Mesendoderm (in vitro differentiated cells): ENCODE data around the gene KLHL40.
"Not testable (repeated sequence)": the region's sequence is repeated elsewhere in the genome, so short reads cannot be mapped to it uniquely, and the experiment has no call there.

Experiments
- DNase-seq: peaks from one replicate; pipeline ENCODE4 v3.0.0; 2013
- H2AK5ac ChIP-seq: 2 replicates; pipeline ENCODE4 v1.6.1; 2013; ENCODE audit warnings: low read length, inconsistent platforms
- H2BK120ac ChIP-seq: 2 replicates; pipeline ENCODE4 v1.6.1; 2013; ENCODE audit warnings: low read depth, mild to moderate bottlenecking, low read length, moderate library complexity, mixed read lengths
- H2BK15ac ChIP-seq: replicated peaks from 2 replicates; pipeline ENCODE4 v1.6.1; 2013; ENCODE audit warnings: low read depth, mild to moderate bottlenecking, moderate library complexity
- H2BK5ac ChIP-seq: 2 replicates; pipeline ENCODE4 v1.6.1; 2013; ENCODE audit warnings: low read length, inconsistent platforms
- H3K18ac ChIP-seq: 2 replicates; pipeline ENCODE4 v1.6.1; 2013; ENCODE audit warnings: mild to moderate bottlenecking, low read length, mixed read lengths
- H3K23ac ChIP-seq: one replicate; pipeline ENCODE4 v1.6.1; 2013; ENCODE audit warnings: low read length
- H3K27ac ChIP-seq: 2 replicates; pipeline ENCODE4 v1.5.1; 2013; ENCODE audit warnings: low read depth, mild to moderate bottlenecking, inconsistent platforms, low read length, moderate library complexity
- H3K27me3 ChIP-seq: 2 replicates; pipeline ENCODE4 v1.6.1; 2013; ENCODE audit warnings: low read length, control low read depth, mild to moderate bottlenecking, inconsistent platforms; ENCODE audit not compliant: insufficient read depth, poor library complexity
- H3K36me3 ChIP-seq: 2 replicates; pipeline ENCODE4 v1.6.1; 2013; ENCODE audit warnings: low read length, inconsistent platforms; ENCODE audit not compliant: control insufficient read depth, insufficient read depth
- H3K4ac ChIP-seq: one replicate; pipeline ENCODE4 v1.6.1; 2013; ENCODE audit warnings: low read depth, mild to moderate bottlenecking, low read length, moderate library complexity
- H3K4me1 ChIP-seq: 2 replicates; pipeline ENCODE4 v1.6.1; 2013; ENCODE audit warnings: low read depth, low read length, inconsistent platforms; ENCODE audit not compliant: control insufficient read depth
- H3K4me2 ChIP-seq: 2 replicates; pipeline ENCODE4 v1.6.1; 2013; ENCODE audit warnings: low read length
- H3K4me3 ChIP-seq: 2 replicates; pipeline ENCODE4 v1.5.1; 2013; ENCODE audit warnings: mild to moderate bottlenecking, low read length
- H3K56ac ChIP-seq: one replicate; pipeline ENCODE4 v1.6.1; 2013; ENCODE audit warnings: low read length
- H3K79me1 ChIP-seq: 2 replicates; pipeline ENCODE4 v1.6.1; 2013; ENCODE audit warnings: low read length, inconsistent platforms
- H3K79me2 ChIP-seq: 2 replicates; pipeline ENCODE4 v1.6.1; 2013; ENCODE audit warnings: mild to moderate bottlenecking, low read length; ENCODE audit not compliant: control insufficient read depth, insufficient read depth
- H3K9ac ChIP-seq: 2 replicates; pipeline ENCODE4 v1.6.1; 2013; ENCODE audit warnings: low read length, inconsistent platforms
- H4K5ac ChIP-seq: one replicate; pipeline ENCODE4 v1.6.1; 2013; ENCODE audit warnings: low read length
- H4K8ac ChIP-seq: one replicate; pipeline ENCODE4 v1.6.1; 2013; ENCODE audit warnings: low read depth, mild to moderate bottlenecking, control low read depth, low read length, moderate library complexity
- WGBS: extraction: QIAGEN DNeasy Blood & Tissue Kit; methylation state at CpG from one replicate; pipeline ENCODE4 v1.1.7; 2013; ENCODE audit warnings: low lambda C conversion rate, missing lambda C conversion rate; ENCODE audit not compliant: insufficient coverage; ENCODE audit errors: extremely low coverage; 5-methylcytosine and 5-hydroxymethylcytosine counted together

KLHL40 gene

GRCh38 chr3:42722442-42722841 is 37.1 kb downstream of the KLHL40 start:
- not testable (repeated sequence) for H3K9ac ChIP-seq, H3K4me3 ChIP-seq, H2BK120ac ChIP-seq, H3K79me2 ChIP-seq, H2BK15ac ChIP-seq, H3K56ac ChIP-seq, H3K27me3 ChIP-seq, H3K27ac ChIP-seq, H3K79me1 ChIP-seq, H4K5ac ChIP-seq, H2AK5ac ChIP-seq, H3K18ac ChIP-seq, H2BK5ac ChIP-seq, H4K8ac ChIP-seq, H3K4ac ChIP-seq, H3K23ac ChIP-seq, H3K4me2 ChIP-seq, H3K4me1 ChIP-seq, H3K36me3 ChIP-seq, DNase-seq
- no CpG with 5 or more reads among the region's 3 CpGs for WGBS

GRCh38 chr3:42723219-42723618 is 37.9 kb downstream of the KLHL40 start:
- no peak overlapping the region for H2BK5ac ChIP-seq
- H3K4me1 ChIP-seq = no peaks in the 10 kb centered on the region
- H2AK5ac ChIP-seq = no peak overlapping the region
- H2BK15ac ChIP-seq = no peak overlapping the region
- H3K23ac ChIP-seq = no peak overlapping the region
- H3K56ac ChIP-seq = no peak overlapping the region
- H3K27me3 ChIP-seq = no peaks in the 10 kb centered on the region
- no peak overlapping the region for H3K4me2 ChIP-seq
- H3K9ac ChIP-seq = no peak overlapping the region
- no peak overlapping the region for H4K8ac ChIP-seq
- H3K18ac ChIP-seq = no peak overlapping the region
- H4K5ac ChIP-seq = no peak overlapping the region
- WGBS = no CpG with 5 or more reads among the region's 2 CpGs
- H3K79me1 ChIP-seq = no peaks in the 10 kb centered on the region
- no peak overlapping the region for H3K4me3 ChIP-seq
- no peaks in the 10 kb centered on the region for H3K79me2 ChIP-seq
- H3K36me3 ChIP-seq = no peaks in the 10 kb centered on the region
- H3K27ac ChIP-seq = no peak overlapping the region
- H2BK120ac ChIP-seq = no peak overlapping the region
- no peak for DNase-seq
- H3K4ac ChIP-seq = no peak overlapping the region

- WGBS = no CpG with 5 or more reads among the region's 2 CpGs
- H3K18ac ChIP-seq = no peak overlapping the region
- no peak overlapping the region for H3K23ac ChIP-seq
- no peak overlapping the region for H3K27ac ChIP-seq
- no peak overlapping the region for H3K56ac ChIP-seq
- no peaks in the 10 kb centered on the region for H3K27me3 ChIP-seq
- no peak overlapping the region for H3K4me3 ChIP-seq
- H3K36me3 ChIP-seq = no peaks in the 10 kb centered on the region
- no peak overlapping the region for H2BK120ac ChIP-seq
- H3K79me1 ChIP-seq = no peaks in the 10 kb centered on the region
- H3K4ac ChIP-seq = no peak overlapping the region
- DNase-seq = no peak
- no peak overlapping the region for H2BK15ac ChIP-seq
- H2BK5ac ChIP-seq = no peak overlapping the region
- no peak overlapping the region for H4K5ac ChIP-seq
- no peak overlapping the region for H2AK5ac ChIP-seq
- H3K4me1 ChIP-seq = no peaks in the 10 kb centered on the region
- no peak overlapping the region for H4K8ac ChIP-seq
- no peak overlapping the region for H3K4me2 ChIP-seq
- H3K79me2 ChIP-seq = no peaks in the 10 kb centered on the region
- no peak overlapping the region for H3K9ac ChIP-seq
These were observed 40.1 kb downstream of the KLHL40 start for GRCh38 chr3:42725454-42725853.

GRCh38 chr3:42728056-42728455 is 42.7 kb downstream of the KLHL40 start:
- no peaks in the 10 kb centered on the region for H3K36me3 ChIP-seq
- H3K23ac ChIP-seq = no peak overlapping the region
- peaks cover 3% of the 10 kb centered on the region for H3K4me1 ChIP-seq
- H2BK15ac ChIP-seq = no peak overlapping the region
- no peak overlapping the region for H3K56ac ChIP-seq
- H4K5ac ChIP-seq = no peak overlapping the region
- no peak for DNase-seq
- no peaks in the 10 kb centered on the region for H3K79me1 ChIP-seq
- H3K4me3 ChIP-seq = no peak overlapping the region
- no peak overlapping the region for H3K4ac ChIP-seq
- H2BK120ac ChIP-seq = no peak overlapping the region
- H3K4me2 ChIP-seq = no peak overlapping the region
- no peaks in the 10 kb centered on the region for H3K79me2 ChIP-seq
- no peak overlapping the region for H4K8ac ChIP-seq
- no peaks in the 10 kb centered on the region for H3K27me3 ChIP-seq
- WGBS = no CpG with 5 or more reads among the region's 3 CpGs
- no peak overlapping the region for H3K27ac ChIP-seq
- H3K9ac ChIP-seq = no peak overlapping the region
- no peak overlapping the region for H2BK5ac ChIP-seq
- H2AK5ac ChIP-seq = no peak overlapping the region
- no peak overlapping the region for H3K18ac ChIP-seq

DNA sequence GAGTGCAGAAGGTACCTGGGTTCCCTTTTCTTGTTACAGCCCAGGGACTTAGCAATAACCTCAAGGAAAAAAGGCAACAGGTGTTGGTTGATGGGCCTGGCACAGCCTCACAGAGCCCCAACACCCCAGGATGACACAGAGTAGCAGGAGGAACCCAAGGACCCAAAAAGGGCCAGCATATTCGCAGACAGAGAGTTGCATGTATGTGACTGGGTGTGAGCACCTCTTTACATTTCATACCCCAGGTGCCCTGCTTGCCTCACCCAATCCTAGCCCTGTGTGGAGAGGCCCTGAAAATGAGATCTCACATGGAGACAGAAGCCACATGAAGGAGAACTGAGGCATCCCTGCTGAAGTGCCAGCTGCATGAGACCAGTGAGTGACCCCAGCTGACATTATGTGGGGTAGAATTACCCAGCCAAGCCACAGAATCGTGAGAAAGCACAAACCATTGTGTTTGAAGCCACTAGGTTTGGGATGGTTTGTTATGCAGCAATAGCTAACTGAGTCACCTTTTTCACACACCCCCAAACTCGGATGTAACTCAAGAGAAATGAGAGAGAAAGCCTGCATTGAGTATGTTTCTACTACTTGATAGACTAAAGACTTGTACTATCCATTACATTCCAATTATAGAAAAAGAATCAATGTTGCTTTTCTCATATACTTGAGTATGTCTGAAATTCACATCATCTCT is 43.5 kb downstream of the KLHL40 start:
- no peak overlapping the region for H3K9ac ChIP-seq
- H3K27me3 ChIP-seq = no peaks in the 10 kb centered on the region
- no CpG with 5 or more reads among the region's 3 CpGs for whole genome bisulfite sequencing
- H3K36me3 ChIP-seq = no peaks in the 10 kb centered on the region
- no peak overlapping the region for H3K4me3 ChIP-seq
- no peaks in the 10 kb centered on the region for H3K79me1 ChIP-seq
- DNase-seq = no peak
- no peak overlapping the region for H3K18ac ChIP-seq
- no peak overlapping the region for H3K27ac ChIP-seq
- H2AK5ac ChIP-seq = no peak overlapping the region
- no peak overlapping the region for H3K4me2 ChIP-seq
- no peak overlapping the region for H3K56ac ChIP-seq
- H4K5ac ChIP-seq = no peak overlapping the region
- H2BK5ac ChIP-seq = no peak overlapping the region
- no peak overlapping the region for H3K4ac ChIP-seq
- no peak overlapping the region for H3K23ac ChIP-seq
- H2BK15ac ChIP-seq = no peak overlapping the region
- no peak overlapping the region for H4K8ac ChIP-seq
- no peak overlapping the region for H2BK120ac ChIP-seq
- no peaks in the 10 kb centered on the region for H3K79me2 ChIP-seq
- peaks cover 3% of the 10 kb centered on the region for H3K4me1 ChIP-seq
